H9 (cell line): ENCODE measurements around the gene DNAJC6. TPM values are rescaled to one million over a fixed set of nuclear protein-coding genes. Genes with fewer than 3 reads are reported as not detected.

Source experiments
- DNase-seq: peaks from one replicate; pipeline ENCODE4 v3.0.0-alpha.2; 2017
- H2AFZ ChIP-seq: one replicate; pipeline ENCODE4 v1.6.1; 2013; ENCODE audit warnings: mild to moderate bottlenecking, low read length, control low read depth, moderate library complexity
- H2AK5ac ChIP-seq: 2 replicates; pipeline ENCODE4 v1.6.1; 2013; ENCODE audit warnings: low read length, control low read depth, mixed read lengths; ENCODE audit not compliant: insufficient read length
- H2BK120ac ChIP-seq: one replicate; pipeline ENCODE4 v1.6.1; 2013; ENCODE audit warnings: low read depth, mild to moderate bottlenecking, low read length, control low read depth, inconsistent platforms; ENCODE audit not compliant: poor library complexity, severe bottlenecking
- H2BK12ac ChIP-seq: 2 replicates; pipeline ENCODE4 v1.6.1; 2013; ENCODE audit warnings: low read length, control low read depth, mixed read lengths, low read depth; ENCODE audit not compliant: insufficient read length
- H2BK15ac ChIP-seq: 2 replicates; pipeline ENCODE4 v1.6.1; 2013; ENCODE audit warnings: low read depth, low read length, control low read depth
- H2BK20ac ChIP-seq: one replicate; pipeline ENCODE4 v1.6.1; 2013; ENCODE audit warnings: low read depth, mild to moderate bottlenecking, low read length, control low read depth, inconsistent platforms; ENCODE audit not compliant: poor library complexity, severe bottlenecking
- H2BK5ac ChIP-seq: 2 replicates; pipeline ENCODE4 v1.6.1; 2013; ENCODE audit warnings: low read length, control low read depth, mixed read lengths; ENCODE audit not compliant: insufficient read length
- H3K14ac ChIP-seq: 2 replicates; pipeline ENCODE4 v1.6.1; 2013; ENCODE audit warnings: low read length, control low read depth; ENCODE audit not compliant: insufficient read depth
- H3K18ac ChIP-seq: 2 replicates; pipeline ENCODE4 v1.6.1; 2013; ENCODE audit warnings: low read depth, mild to moderate bottlenecking, mixed read lengths, low read length, control low read depth; ENCODE audit not compliant: insufficient read length
- H3K23ac ChIP-seq: 2 replicates; pipeline ENCODE4 v1.6.1; 2013; ENCODE audit warnings: low read length, control low read depth, mixed read lengths, low read depth; ENCODE audit not compliant: insufficient read length
- H3K23me2 ChIP-seq: 2 replicates; pipeline ENCODE4 v1.6.1; 2013; ENCODE audit warnings: low read depth, mild to moderate bottlenecking, mixed read lengths, low read length, control low read depth; ENCODE audit not compliant: insufficient read length, poor library complexity, severe bottlenecking
- H3K27ac ChIP-seq: 2 replicates; pipeline ENCODE4 v1.5.1; 2013; ENCODE audit warnings: low read length, control low read depth, mixed read lengths, low read depth; ENCODE audit not compliant: insufficient read length
- H3K27me3 ChIP-seq: 2 replicates; pipeline ENCODE4 v1.6.1; 2013; ENCODE audit warnings: low read length, control low read depth, inconsistent platforms; ENCODE audit not compliant: insufficient read depth
- H3K4ac ChIP-seq: 2 replicates; pipeline ENCODE4 v1.6.1; 2013; ENCODE audit warnings: low read depth, mild to moderate bottlenecking, control low read depth, inconsistent platforms, low read length, moderate library complexity
- H3K4me1 ChIP-seq: 2 replicates; pipeline ENCODE4 v1.6.1; 2013; ENCODE audit warnings: low read length, control low read depth, inconsistent platforms; ENCODE audit not compliant: insufficient read depth
- H3K4me2 ChIP-seq: 2 replicates; pipeline ENCODE4 v1.6.1; 2013; ENCODE audit warnings: low read length, control low read depth, mixed read lengths; ENCODE audit not compliant: insufficient read length, insufficient read depth
- H3K56ac ChIP-seq: 2 replicates; pipeline ENCODE4 v1.6.1; 2013; ENCODE audit warnings: low read depth, mild to moderate bottlenecking, mixed read lengths, low read length, control low read depth; ENCODE audit not compliant: insufficient read length
- H3K79me1 ChIP-seq: 2 replicates; pipeline ENCODE4 v1.6.1; 2013; ENCODE audit warnings: low read depth, mild to moderate bottlenecking, moderate library complexity, low read length, control low read depth, inconsistent platforms; ENCODE audit not compliant: insufficient read depth, poor library complexity, severe bottlenecking
- H3K79me2 ChIP-seq: 2 replicates; pipeline ENCODE4 v1.6.1; 2013; ENCODE audit warnings: low read length, control low read depth, inconsistent platforms; ENCODE audit not compliant: insufficient read depth
- H3K9ac ChIP-seq: 2 replicates; pipeline ENCODE4 v1.6.1; 2013; ENCODE audit warnings: low read length, control low read depth, mixed read lengths; ENCODE audit not compliant: insufficient read length; ENCODE audit errors: extremely low read depth
- H3K9me3 ChIP-seq: one replicate; pipeline ENCODE4 v1.6.1; 2013; ENCODE audit warnings: low read depth, low read length, inconsistent platforms; ENCODE audit not compliant: control insufficient read depth
- H3T11ph ChIP-seq: one replicate; pipeline ENCODE4 v1.6.1; 2013; ENCODE audit warnings: mild to moderate bottlenecking, low read length, control low read depth, inconsistent platforms
- H4K20me1 ChIP-seq: one replicate; pipeline ENCODE4 v1.6.1; 2013; ENCODE audit not compliant: control insufficient read depth, insufficient read length, insufficient read depth
- H4K5ac ChIP-seq: 2 replicates; pipeline ENCODE4 v1.6.1; 2013; ENCODE audit warnings: low read depth, mild to moderate bottlenecking, mixed read lengths, low read length, control low read depth; ENCODE audit not compliant: insufficient read length
- H4K8ac ChIP-seq: replicated peaks from 2 replicates; pipeline ENCODE4 v1.6.1; 2013; ENCODE audit warnings: low read length, control low read depth, mixed read lengths, low read depth; ENCODE audit not compliant: insufficient read length
- H4K91ac ChIP-seq: 2 replicates; pipeline ENCODE4 v1.6.1; 2013; ENCODE audit warnings: low read depth, mild to moderate bottlenecking, moderate library complexity, mixed read lengths, low read length, control low read depth; ENCODE audit not compliant: insufficient read length
- H3K27ac Mint-ChIP-seq, 3 experiments: 2 replicates in 2 of 3; 3 replicates in 1 of 3; pipeline ENCODE4 v1.8.0; 2020 to 2021; ENCODE audit warnings: mixed read lengths in 3 of 3, mild to moderate bottlenecking in 1 of 3, moderate library complexity in 1 of 3
- H3K27me3 Mint-ChIP-seq: 2 replicates; pipeline ENCODE4 v1.8.0; 2021; ENCODE audit warnings: low read depth, mild to moderate bottlenecking, moderate library complexity, mixed read lengths
- H3K36me3 Mint-ChIP-seq, 3 experiments: 2 replicates in 2 of 3; 3 replicates in 1 of 3; pipeline ENCODE4 v1.8.0; 2020 to 2021; ENCODE audit warnings: low read depth in 3 of 3, mixed read lengths in 3 of 3; ENCODE audit not compliant: insufficient read depth in 1 of 3
- H3K4me1 Mint-ChIP-seq, 2 experiments: 2 replicates each; pipeline ENCODE4 v1.8.0; 2020; ENCODE audit warnings: mixed read lengths in 2 of 2
- H3K4me3 Mint-ChIP-seq, 2 experiments: 2 replicates in 1 of 2; 3 replicates in 1 of 2; pipeline ENCODE4 v1.8.0; 2020 to 2021; ENCODE audit warnings: mild to moderate bottlenecking in 2 of 2, mixed read lengths in 2 of 2, moderate library complexity in 1 of 2
- H3K9me3 Mint-ChIP-seq, 2 experiments: 2 replicates in 1 of 2; 3 replicates in 1 of 2; pipeline ENCODE4 v1.8.0; 2020; ENCODE audit warnings: mild to moderate bottlenecking in 2 of 2, mixed read lengths in 2 of 2, moderate library complexity in 1 of 2
- WGBS: extraction: QIAGEN DNeasy Blood & Tissue Kit; methylation state at CpG from one replicate; pipeline ENCODE4 v1.1.7; 2013; ENCODE audit warnings: missing lambda C conversion rate, low lambda C conversion rate, mixed read lengths; ENCODE audit not compliant: insufficient read length; ENCODE audit errors: extremely low coverage; 5-methylcytosine and 5-hydroxymethylcytosine counted together
- total RNA-seq: library from RNA; stranded (reverse); gene quantifications from 2 replicates; pipeline ENCODE4 v1.2.1, GENCODE V29; 2021
- TF ChIP-seq, protein P1 (sequence below): fragments of 200-600 bp; sonication (generic); conservative IDR thresholded peaks from 3 replicates; pipeline ENCODE4 v1.8.0; 2021; ENCODE audit warnings: antibody characterized with exemption, mild to moderate bottlenecking

The DNAJC6 gene
- total RNA-seq, 1 experiment from 2014 or later = 2.2 TPM

DNA sequence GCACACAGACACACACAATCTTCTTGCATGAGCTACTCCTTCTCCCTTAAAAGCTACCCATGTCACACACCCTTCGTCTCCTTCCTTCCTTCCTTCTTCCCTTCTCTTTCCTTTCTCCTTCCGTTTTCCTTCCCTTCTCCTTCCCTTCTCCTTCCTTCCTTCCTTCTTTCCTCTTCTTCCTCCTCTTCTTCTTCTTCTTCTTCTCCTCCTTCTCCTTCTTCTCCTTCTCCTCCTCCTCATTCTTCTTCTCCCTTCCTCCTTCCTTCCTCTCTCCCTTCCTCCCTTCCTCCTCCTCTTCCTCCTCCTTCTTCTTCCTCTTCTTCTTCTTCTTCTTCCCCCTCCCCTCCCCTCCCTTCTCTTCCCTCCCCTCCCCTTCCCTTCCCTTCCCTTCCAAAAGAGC lies 59.1 kb downstream of the DNAJC6 start:
- Histone ChIP-seq H3K9me3 (no peaks in the 10 kb centered on the region), H4K20me1 (no peaks in the 10 kb centered on the region), H3T11ph (no peak overlapping the region)

More for the DNA sequence above, 59.1 kb downstream of the DNAJC6 start:
- DNase-seq = no peak
- Histone ChIP-seq H2AFZ (no peak overlapping the region), H2BK5ac (no peak overlapping the region), H2AK5ac (no peak overlapping the region), H2BK12ac (no peak overlapping the region), H4K8ac (no peak overlapping the region), H3K18ac (no peak overlapping the region), H3K23ac (no peak overlapping the region), H4K91ac (no peak overlapping the region), H3K79me1 (no peaks in the 10 kb centered on the region), H3K4me1 (peaks cover 3% of the 10 kb centered on the region), H3K27ac (no peak overlapping the region), H3K9ac (no peak overlapping the region), H2BK15ac (no peak overlapping the region), H3K27me3 (no peaks in the 10 kb centered on the region), H3K4me2 (no peak overlapping the region), H2BK120ac (no peak overlapping the region), H2BK20ac (no peak overlapping the region), H3K14ac (no peak overlapping the region), H3K23me2 (no peaks in the 10 kb centered on the region), H4K5ac (no peak overlapping the region), H3K4ac (no peak overlapping the region), H3K79me2 (no peaks in the 10 kb centered on the region), H3K56ac (no peak overlapping the region)
- H3K27ac Mint-ChIP-seq = no peak overlapping the region
- no peak overlapping the region for H3K4me3 Mint-ChIP-seq
- TF ChIP-seq, protein P1, sequence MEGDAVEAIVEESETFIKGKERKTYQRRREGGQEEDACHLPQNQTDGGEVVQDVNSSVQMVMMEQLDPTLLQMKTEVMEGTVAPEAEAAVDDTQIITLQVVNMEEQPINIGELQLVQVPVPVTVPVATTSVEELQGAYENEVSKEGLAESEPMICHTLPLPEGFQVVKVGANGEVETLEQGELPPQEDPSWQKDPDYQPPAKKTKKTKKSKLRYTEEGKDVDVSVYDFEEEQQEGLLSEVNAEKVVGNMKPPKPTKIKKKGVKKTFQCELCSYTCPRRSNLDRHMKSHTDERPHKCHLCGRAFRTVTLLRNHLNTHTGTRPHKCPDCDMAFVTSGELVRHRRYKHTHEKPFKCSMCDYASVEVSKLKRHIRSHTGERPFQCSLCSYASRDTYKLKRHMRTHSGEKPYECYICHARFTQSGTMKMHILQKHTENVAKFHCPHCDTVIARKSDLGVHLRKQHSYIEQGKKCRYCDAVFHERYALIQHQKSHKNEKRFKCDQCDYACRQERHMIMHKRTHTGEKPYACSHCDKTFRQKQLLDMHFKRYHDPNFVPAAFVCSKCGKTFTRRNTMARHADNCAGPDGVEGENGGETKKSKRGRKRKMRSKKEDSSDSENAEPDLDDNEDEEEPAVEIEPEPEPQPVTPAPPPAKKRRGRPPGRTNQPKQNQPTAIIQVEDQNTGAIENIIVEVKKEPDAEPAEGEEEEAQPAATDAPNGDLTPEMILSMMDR = no peak
- H3K9me3 Mint-ChIP-seq = no peaks in the 10 kb centered on the region
- no CpG with 5 or more reads among the region's 2 CpGs for WGBS
- no peaks in the 10 kb centered on the region for H3K27me3 Mint-ChIP-seq
- H3K4me1 Mint-ChIP-seq = peaks cover 3 to 5% of the 10 kb centered on the region in 2 experiments; a peak in 3 of 4 replicates
- H3K36me3 Mint-ChIP-seq = no peaks in the 10 kb centered on the region
